ENCODE measurements around the gene SIX2.

The SIX2 gene

GRCh38 chr2:45000921-45001868 is 8.1 kb downstream of the SIX2 start:
- DNase-seq, result no peak

DNA sequence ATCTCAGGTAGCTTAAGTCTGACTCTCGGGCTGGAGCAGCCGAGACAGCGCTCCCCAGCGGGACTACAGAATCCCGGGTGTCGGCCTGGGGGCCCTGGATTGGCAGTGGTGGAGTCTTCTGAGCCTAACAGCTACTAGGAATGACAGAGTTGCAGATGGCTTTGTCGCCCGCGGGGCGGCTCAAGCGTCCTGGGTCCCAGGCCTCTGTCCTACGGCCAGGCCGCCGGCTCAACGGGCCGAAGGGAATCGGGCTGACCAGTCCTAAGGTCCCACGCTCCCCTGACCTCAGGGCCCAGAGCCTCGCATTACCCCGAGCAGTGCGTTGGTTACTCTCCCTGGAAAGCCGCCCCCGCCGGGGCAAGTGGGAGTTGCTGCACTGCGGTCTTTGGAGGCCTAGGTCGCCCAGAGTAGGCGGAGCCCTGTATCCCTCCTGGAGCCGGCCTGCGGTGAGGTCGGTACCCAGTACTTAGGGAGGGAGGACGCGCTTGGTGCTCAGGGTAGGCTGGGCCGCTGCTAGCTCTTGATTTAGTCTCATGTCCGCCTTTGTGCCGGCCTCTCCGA is 8.8 kb downstream of the SIX2 start:
- no peak for DNase-seq

DNA sequence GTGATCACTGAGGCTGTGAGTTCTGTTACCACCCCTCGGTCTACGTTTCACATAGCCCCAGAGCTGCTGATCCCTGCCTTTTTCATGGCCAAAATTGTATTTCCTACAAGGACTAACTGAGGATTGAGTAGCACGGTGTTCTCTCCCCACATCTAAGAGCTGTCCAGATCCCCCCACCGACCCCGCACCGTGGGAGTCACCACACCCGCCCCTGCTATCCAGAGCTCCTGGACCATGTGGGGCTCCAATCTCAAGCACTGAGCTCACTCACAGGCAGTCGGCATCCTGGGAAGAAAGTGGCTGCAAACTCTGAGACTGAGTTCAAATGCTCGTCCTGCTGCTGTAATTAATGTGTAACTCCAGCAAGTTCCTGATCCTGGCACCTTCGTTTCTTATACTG is 9.7 kb downstream of the SIX2 start:
- DNase-seq, result no peak

- DNase-seq, result no peak
Observed at GRCh38 chr2:44997963-44998362, 11.3 kb downstream of the SIX2 start.

GRCh38 chr2:44996356-44996755 is 12.9 kb downstream of the SIX2 start:
- DNase-seq, result no peak

- DNase-seq, result no peak
Observed at GRCh38 chr2:44994377-44994776, 14.9 kb downstream of the SIX2 start.

- DNase-seq, result no peak
Observed at GRCh38 chr2:44989176-44989575, 20.1 kb downstream of the SIX2 start.

- no peak for DNase-seq
Observed at GRCh38 chr2:44983836-44984604, 25.2 kb downstream of the SIX2 start.

GRCh38 chr2:44981714-44982108 is 27.5 kb downstream of the SIX2 start:
- DNase-seq, result peak; percentile 65

DNA sequence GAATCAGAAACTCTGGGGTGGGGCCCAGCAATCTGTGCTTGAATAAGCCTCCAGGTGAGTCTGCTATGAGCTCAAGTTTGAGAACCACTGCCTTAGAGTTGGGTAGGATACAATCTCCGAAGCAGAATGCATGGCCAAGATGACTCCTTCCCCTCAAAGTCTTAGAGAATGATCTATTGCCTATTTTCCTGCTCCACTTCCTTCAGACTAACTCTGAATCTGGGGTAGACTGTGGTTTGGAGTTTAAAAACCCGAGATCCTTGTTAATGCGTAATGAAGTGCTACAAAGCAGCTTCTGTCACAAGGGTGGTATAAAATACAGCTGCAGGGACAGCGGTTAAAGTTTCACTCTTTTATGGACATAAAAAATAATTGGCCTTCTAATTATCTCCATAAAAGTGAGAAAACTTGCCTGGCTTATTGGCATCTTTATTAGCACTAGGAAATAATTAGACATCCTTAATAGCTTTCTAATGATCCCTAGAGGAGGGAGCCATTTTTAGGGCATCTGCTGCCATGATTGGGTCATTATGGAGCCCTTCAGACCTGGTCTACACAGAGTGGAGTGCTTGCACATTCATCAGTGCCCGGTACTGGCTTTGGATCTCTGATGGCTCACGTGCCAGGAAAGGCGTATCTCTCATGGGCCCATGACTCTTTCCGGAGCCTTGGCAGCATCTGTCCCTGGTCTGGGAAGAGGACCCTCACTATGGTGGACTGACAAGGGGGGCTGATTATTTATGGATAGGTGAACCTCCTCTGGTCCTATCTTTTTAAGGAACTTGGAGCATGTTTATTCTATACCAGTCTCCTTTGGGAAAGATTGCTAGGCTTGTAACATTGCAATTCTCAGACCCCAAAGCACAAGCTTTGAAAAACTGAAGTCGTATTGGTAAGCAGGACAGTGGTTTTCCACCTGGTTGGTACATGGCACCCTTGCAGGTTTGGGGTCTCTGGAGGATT is 28.2 kb downstream of the SIX2 start:
- DNase-seq, result peak; percentile 10

DNA sequence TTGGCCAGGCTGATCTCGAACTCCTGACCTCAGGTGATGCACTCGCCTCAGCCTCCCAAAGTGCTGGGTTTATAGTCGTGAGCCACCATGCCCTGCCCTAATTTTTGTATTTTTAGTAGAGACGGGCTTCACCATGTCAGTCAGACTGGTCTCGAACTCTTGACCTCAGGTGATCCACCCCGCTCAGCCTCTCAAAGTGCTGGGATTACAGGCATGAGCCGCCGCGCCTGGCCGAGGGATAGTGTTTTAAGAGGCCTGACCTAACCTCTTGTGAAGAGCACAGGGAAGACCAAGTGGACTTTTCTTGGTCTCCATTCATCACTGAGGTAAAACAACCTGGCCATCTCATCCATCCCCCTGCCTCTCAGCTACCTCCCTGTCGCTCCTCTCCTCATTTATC is 29.7 kb downstream of the SIX2 start:
- DNase-seq, result no peak

GRCh38 chr2:44975571-44976450 is 33.4 kb downstream of the SIX2 start:
- DNase-seq, result no peak

- peak; percentile 66 for DNase-seq
Observed at GRCh38 chr2:44974064-44974715, 35.1 kb downstream of the SIX2 start.

DNA sequence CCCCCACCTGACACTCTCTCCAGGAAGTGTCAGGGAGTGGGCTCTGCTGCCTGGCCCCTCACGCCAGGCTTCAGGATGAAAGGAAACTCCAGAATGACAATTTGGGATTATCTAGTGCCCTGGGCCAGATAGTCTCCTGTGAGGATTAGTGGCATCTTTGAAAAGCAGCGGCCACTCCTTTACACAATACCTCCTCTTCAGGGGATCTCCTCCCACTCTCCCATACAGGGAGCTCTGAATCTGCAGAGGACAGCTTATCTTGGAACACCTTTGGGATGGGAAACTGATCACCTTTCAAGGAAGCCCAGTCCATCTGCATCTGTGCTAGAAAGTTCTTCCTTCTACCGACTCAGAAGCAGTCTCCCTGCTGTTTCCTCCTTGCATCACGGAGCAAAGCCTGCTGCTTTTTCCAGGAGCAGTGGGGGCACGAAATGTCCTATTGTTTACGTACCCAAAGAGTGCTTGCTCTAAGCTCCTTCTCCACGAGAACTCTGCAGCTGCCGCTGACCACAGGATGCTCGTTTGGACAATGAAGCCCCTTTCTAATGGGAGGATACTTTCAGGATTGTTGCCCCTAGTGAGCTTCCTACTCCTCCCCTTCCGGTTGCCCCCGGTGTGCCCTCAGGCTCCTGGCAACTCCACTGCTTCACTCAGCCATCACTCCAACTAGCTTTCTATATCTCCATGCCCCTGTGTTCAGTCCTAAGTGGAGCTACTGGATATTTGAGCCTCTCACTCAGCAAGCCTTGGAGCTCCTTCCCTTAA is 36.3 kb downstream of the SIX2 start:
- DNase-seq, result peak; percentile 72

- DNase-seq, result no peak
Observed at GRCh38 chr2:44970846-44971450, 38.3 kb downstream of the SIX2 start.

DNA sequence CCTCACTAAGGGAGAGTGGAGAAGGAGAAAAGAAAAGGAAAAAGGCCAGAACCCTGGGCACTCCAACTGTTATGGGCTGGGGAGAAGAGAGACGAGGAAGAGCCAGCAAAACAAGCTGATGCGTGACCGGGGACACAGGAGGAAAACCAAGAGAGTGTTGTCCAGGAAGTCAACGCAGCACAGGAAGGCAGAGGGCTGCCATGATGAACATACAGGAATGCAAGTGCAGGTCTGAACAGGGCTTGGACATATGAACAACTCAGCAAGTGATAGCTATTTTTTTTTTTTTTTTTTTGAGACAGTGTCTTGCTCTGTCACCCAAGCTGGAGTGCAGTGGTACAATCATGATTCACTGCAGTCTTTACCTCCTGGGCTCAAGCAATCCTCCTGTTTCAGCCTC is 39.3 kb downstream of the SIX2 start:
- DNase-seq, result no peak

- DNase-seq, result no peak
Observed at GRCh38 chr2:44967727-44968432, 41.4 kb downstream of the SIX2 start.

- DNase-seq, result no peak
Observed at GRCh38 chr2:44967056-44967455, 42.2 kb downstream of the SIX2 start.

DNA sequence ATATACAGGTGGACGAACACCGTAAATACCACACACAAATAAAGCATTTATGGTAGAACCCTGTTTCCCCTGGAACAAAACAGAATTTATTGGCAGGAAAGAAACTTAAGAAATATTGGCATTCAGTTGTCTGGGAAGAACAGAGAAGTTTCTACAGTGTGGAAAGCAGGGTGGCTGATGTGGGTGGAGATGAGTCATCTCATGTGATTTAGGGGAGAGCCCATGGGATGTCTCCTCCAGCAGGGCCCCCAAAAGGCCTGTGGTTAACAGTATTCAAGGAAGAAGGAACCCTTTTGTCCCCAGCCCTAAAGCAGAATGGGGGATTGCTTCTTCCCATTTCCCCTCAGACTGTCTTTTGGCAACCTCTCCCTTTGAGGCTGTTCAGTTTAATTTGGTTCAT is 43.6 kb downstream of the SIX2 start:
- no peak for DNase-seq

Measured in NCI-H1092 treated with DMSO at 0.1 percent for 48 hours (cell line).